ENCODE measurements around the gene GLDN.

Gene GLDN

DNA sequence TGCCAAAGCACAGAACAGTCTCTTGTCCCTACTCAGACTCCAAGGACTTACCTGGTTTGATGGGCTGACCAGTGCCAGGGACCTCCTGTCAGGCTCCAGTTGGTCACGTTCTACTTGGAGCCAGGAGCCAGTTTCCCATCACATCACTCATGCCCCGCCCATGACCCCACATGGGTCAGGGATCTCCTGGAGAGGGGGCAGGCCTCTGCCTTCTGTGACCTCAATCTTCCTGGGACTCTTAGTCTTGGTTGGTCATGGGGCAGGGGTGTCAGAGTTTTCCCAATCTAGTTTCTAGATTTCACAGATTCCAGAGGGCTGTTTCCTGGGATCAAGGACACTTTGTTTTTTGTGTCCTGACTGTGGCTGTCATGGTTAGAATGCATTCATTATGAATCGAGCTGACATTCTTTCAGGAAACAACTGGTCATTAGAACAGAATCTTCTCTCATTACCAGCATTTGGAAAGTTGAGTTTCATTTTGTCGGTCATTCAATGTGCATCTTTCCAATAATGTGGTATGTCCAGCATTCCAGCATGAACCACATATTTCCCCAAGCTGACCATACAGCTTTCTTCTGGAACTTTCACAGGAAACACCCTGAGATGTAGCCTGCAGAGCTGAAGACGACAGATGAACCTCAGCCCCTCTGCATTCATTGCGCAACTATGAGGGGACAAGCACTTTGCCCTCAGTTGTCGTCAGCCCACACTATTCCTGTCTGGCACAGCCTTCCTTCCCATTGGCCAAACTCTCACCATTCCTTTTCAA lies 22.9 kb upstream of the GLDN start:
- Histone ChIP-seq H3K9me3 (ENCODE audit: low read depth, low read length) (no peaks in the 10 kb centered on the region), H3K9ac (ENCODE audit: insufficient read length) (no peak overlapping the region), H3K36me3 (ENCODE audit: insufficient read depth, low read length) (no peaks in the 10 kb centered on the region), H3K27ac (no peak overlapping the region), H3K4me3 (no peak overlapping the region)
- no peak for TF ChIP-seq EZH2 (IDR thresholded peaks at IDR 0.05)
- no peak for TF ChIP-seq FOXP2 (optimal IDR thresholded peaks at IDR 0.05; ENCODE audit: control extremely low read depth, extremely low read length, insufficient read depth)
- TF ChIP-seq POLR2AphosphoS5 (IDR thresholded peaks at IDR 0.05; ENCODE audit: borderline replicate concordance, low read depth, low read length) = no peak
- no peak for DNase-seq (ENCODE audit: low read depth, low spot score)

DNA sequence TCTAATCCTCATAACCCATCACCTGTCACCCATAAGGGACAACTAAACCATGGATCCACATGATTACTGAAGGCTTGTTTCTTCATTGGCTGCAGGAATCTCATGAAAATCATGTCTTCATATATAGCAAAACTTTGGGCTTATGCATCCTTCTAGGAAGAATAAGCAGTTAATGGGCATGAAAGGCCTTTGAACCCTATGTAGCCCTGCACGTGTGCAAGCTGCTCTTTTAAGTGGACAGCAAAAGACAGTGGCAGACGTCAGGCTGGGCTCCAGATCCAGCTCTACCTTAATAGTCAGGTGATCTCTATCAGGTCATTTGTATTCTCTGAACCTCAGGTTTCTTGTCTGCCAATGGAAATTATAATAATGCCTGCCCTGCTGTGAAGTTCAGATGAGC lies 21.9 kb upstream of the GLDN start:
- H3K36me3 ChIP-seq (ENCODE audit: insufficient read depth, low read length) = no peaks in the 10 kb centered on the region
- H3K4me3 ChIP-seq = no peak overlapping the region
- no peak overlapping the region for H3K9ac ChIP-seq (ENCODE audit: insufficient read length)
- DNase-seq (ENCODE audit: low read depth, low spot score) = no peak
- no peak for TF ChIP-seq FOXP2 (optimal IDR thresholded peaks at IDR 0.05; ENCODE audit: control extremely low read depth, extremely low read length, insufficient read depth)
- no peak for TF ChIP-seq EZH2 (IDR thresholded peaks at IDR 0.05)
- no peak for TF ChIP-seq POLR2AphosphoS5 (IDR thresholded peaks at IDR 0.05; ENCODE audit: borderline replicate concordance, low read depth, low read length)
- no peak overlapping the region for H3K27ac ChIP-seq
- H3K9me3 ChIP-seq (ENCODE audit: low read depth, low read length) = no peaks in the 10 kb centered on the region

DNA sequence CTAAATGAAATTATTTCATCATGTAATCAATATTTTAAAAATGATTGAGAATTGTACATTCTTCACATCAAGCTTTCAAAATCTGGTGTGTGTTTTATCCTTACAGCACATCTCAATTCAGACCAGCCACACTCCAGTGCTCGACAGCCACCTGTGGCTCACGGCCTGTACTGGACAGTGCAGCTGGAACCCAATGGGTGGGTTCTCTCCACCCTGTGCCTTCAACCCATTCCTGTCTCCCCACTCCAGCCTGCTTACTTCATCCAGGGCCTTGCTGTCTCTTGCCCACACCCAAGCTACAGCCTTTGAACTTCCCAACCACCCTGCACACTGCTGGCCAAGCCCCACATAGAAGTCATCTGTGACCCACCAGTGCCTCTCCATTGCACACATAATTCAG lies 20.6 kb upstream of the GLDN start:
- Histone ChIP-seq H3K9me3 (ENCODE audit: low read depth, low read length) (no peaks in the 10 kb centered on the region), H3K9ac (ENCODE audit: insufficient read length) (no peak overlapping the region), H3K36me3 (ENCODE audit: insufficient read depth, low read length) (no peaks in the 10 kb centered on the region), H3K27ac (no peak overlapping the region), H3K4me3 (no peak overlapping the region)
- TF ChIP-seq POLR2AphosphoS5 (IDR thresholded peaks at IDR 0.05; ENCODE audit: borderline replicate concordance, low read depth, low read length) = no peak
- no peak for DNase-seq (ENCODE audit: low read depth, low spot score)

DNA sequence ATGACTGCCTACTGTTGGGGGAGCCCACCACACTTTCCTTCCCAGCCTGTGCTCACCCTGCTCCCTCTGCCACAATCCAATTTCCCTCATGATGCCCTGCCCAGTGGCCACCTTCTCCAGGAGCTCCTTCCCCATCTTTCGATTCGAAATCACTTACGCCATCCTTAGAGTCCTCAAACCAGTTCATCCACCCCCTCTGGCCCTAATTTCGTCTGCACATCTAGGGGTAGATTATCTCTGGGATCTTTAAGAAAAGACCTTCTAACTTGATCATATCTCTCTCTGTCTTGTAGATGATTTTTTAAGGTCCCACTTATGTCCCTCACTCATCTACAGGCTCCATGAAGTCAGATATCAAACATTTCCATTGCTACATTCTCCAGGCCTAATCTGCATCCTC lies 20.1 kb upstream of the GLDN start:
- H3K9me3 ChIP-seq (ENCODE audit: low read depth, low read length) = no peaks in the 10 kb centered on the region
- no peak overlapping the region for H3K4me3 ChIP-seq
- H3K9ac ChIP-seq (ENCODE audit: insufficient read length) = no peak overlapping the region
- DNase-seq (ENCODE audit: low read depth, low spot score) = no peak
- H3K36me3 ChIP-seq (ENCODE audit: insufficient read depth, low read length) = no peaks in the 10 kb centered on the region
- TF ChIP-seq FOXP2 (optimal IDR thresholded peaks at IDR 0.05; ENCODE audit: control extremely low read depth, extremely low read length, insufficient read depth) = no peak
- H3K27ac ChIP-seq = no peak overlapping the region

DNA sequence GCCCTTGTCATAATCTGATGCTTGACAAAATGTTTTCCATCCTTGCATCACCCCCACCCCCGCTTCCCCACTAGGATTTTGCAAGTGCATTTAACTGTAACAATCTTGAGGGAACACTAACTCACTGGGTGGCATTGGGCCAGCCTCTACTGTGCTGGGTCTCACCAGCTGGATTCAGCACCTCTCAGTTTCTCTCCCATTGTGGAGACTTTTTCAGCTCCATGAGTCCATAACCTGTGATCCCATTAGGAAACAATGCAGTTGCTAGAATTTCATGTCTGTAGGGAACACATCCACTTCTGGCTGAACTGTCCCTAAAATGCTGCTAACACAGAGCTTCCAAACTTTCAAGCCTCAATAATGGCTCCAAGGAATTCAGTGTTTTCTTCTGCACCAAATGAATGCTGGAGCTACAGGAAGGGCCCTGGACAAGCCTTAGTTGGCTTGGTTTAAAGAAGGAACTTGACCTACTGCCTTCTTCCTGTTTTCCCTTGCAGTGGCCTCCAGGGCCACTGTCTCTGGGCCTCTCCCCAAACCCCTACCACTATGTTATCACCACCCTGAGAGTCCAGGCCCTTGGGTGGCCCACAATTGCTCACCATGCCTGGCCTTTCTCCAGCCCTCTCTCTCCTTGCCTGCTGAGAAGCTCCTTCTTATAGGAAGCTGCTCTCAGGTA lies 18.7 kb upstream of the GLDN start:
- no peak overlapping the region for H3K4me3 ChIP-seq
- DNase-seq (ENCODE audit: low read depth, low spot score) = no peak
- TF ChIP-seq POLR2AphosphoS5 (IDR thresholded peaks at IDR 0.05; ENCODE audit: borderline replicate concordance, low read depth, low read length) (no peak), FOXP2 (optimal IDR thresholded peaks at IDR 0.05; ENCODE audit: control extremely low read depth, extremely low read length, insufficient read depth) (no peak), EZH2 (IDR thresholded peaks at IDR 0.05) (no peak)
- H3K9ac ChIP-seq (ENCODE audit: insufficient read length) = no peak overlapping the region
- no peak overlapping the region for H3K27ac ChIP-seq
- no peaks in the 10 kb centered on the region for H3K9me3 ChIP-seq (ENCODE audit: low read depth, low read length)
- no peaks in the 10 kb centered on the region for H3K36me3 ChIP-seq (ENCODE audit: insufficient read depth, low read length)

DNA sequence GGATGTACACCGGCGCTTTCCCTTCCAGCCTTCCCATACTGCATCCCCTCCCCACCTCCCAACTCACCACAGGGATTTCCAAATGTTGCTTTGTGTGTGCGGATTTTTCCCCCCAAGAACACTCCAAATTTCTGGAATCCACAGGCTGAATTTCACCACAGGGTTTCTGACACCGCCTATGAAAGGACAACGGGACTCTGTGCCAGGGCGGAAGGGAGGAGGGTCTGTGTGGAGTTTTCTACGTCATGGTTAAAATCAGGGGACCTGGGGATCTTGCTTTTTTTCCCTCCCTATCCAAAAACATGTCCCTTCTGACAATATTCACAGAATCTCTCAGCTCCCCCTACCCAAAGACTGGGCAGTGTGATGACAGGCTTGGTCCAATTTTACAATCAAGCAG lies 17.7 kb upstream of the GLDN start:
- no peak overlapping the region for H3K27ac ChIP-seq
- H3K9me3 ChIP-seq (ENCODE audit: low read depth, low read length) = no peaks in the 10 kb centered on the region
- H3K9ac ChIP-seq (ENCODE audit: insufficient read length) = no peak overlapping the region
- no peaks in the 10 kb centered on the region for H3K36me3 ChIP-seq (ENCODE audit: insufficient read depth, low read length)
- DNase-seq (ENCODE audit: low read depth, low spot score) = no peak
- H3K4me3 ChIP-seq = no peak overlapping the region
- TF ChIP-seq FOXP2 (optimal IDR thresholded peaks at IDR 0.05; ENCODE audit: control extremely low read depth, extremely low read length, insufficient read depth) (no peak), POLR2AphosphoS5 (IDR thresholded peaks at IDR 0.05; ENCODE audit: borderline replicate concordance, low read depth, low read length) (no peak), EZH2 (IDR thresholded peaks at IDR 0.05) (no peak)

DNA sequence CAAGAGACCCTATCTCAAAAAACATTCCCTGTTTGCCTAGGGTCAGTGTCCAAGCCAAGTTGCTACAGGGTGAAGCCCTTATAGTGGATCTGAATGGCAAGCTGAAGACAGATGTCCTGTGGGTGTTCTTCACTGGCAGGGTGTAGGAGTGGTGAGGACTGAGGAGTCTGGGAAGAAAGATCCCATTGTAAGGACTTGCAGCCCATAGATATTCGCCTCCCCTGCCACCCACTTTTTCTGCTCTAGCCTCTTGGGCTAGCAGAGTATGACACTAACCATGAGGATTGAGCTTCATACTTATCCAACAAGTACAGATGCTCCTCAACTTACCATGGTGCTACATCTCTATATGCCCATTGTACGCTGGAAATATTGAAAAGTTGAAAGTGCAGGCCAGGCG lies 16.3 kb upstream of the GLDN start:
- no peaks in the 10 kb centered on the region for H3K9me3 ChIP-seq (ENCODE audit: low read depth, low read length)
- no peak overlapping the region for H3K27ac ChIP-seq
- no peaks in the 10 kb centered on the region for H3K36me3 ChIP-seq (ENCODE audit: insufficient read depth, low read length)
- no peak overlapping the region for H3K9ac ChIP-seq (ENCODE audit: insufficient read length)
- H3K4me3 ChIP-seq = no peak overlapping the region
- no peak for DNase-seq (ENCODE audit: low read depth, low spot score)
- TF ChIP-seq FOXP2 (optimal IDR thresholded peaks at IDR 0.05; ENCODE audit: control extremely low read depth, extremely low read length, insufficient read depth) (no peak), POLR2AphosphoS5 (IDR thresholded peaks at IDR 0.05; ENCODE audit: borderline replicate concordance, low read depth, low read length) (no peak), EZH2 (IDR thresholded peaks at IDR 0.05) (no peak)

DNA sequence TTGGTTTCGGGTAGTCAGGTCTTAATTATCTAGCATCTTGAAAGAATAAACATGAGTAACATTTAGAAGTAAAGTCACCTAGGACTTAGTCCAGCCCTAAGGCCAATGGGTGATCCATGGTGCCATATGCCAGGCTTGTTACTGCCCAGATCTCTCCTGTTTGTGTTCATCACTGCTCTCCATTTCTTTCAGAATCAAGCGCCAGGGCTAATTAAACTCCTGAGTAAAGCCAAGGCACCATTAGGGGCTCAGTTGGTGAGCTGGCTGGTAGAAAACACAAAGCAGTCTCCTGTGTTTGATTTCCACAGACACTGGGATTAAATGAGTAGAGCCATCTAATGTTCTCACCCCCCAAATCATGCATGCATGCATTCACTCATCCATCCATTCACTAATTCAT lies 14.4 kb upstream of the GLDN start:
- no peak overlapping the region for H3K4me3 ChIP-seq
- no peak overlapping the region for H3K9ac ChIP-seq (ENCODE audit: insufficient read length)
- no peak overlapping the region for H3K27ac ChIP-seq
- no peak for TF ChIP-seq FOXP2 (optimal IDR thresholded peaks at IDR 0.05; ENCODE audit: control extremely low read depth, extremely low read length, insufficient read depth)
- no peak for TF ChIP-seq POLR2AphosphoS5 (IDR thresholded peaks at IDR 0.05; ENCODE audit: borderline replicate concordance, low read depth, low read length)
- TF ChIP-seq EZH2 (IDR thresholded peaks at IDR 0.05) = no peak
- no peaks in the 10 kb centered on the region for H3K9me3 ChIP-seq (ENCODE audit: low read depth, low read length)
- DNase-seq (ENCODE audit: low read depth, low spot score) = no peak
- no peaks in the 10 kb centered on the region for H3K36me3 ChIP-seq (ENCODE audit: insufficient read depth, low read length)

DNA sequence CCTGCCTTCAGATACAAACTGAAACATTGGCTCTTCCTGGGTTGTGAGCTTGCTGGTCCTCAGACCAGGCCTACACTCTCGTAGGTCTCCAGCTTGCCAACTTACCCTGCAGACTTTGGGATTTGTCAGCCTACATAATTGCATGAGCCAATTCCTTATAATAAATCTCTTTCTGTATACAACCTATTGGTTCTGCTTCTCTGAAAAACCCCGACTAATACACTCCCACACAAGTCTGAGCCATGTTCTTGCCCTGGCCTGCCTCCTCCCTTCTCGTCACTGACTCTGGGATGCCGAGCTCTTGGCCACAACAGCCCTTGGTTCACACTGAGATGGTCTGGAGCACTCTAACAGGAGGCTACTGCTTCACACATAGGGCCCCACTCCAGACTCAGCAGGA lies 12.5 kb upstream of the GLDN start:
- Histone ChIP-seq H3K9ac (ENCODE audit: insufficient read length) (no peak overlapping the region), H3K9me3 (ENCODE audit: low read depth, low read length) (no peaks in the 10 kb centered on the region), H3K27ac (no peak overlapping the region), H3K4me3 (no peak overlapping the region), H3K36me3 (ENCODE audit: insufficient read depth, low read length) (no peaks in the 10 kb centered on the region)
- TF ChIP-seq POLR2AphosphoS5 (IDR thresholded peaks at IDR 0.05; ENCODE audit: borderline replicate concordance, low read depth, low read length) (no peak), EZH2 (IDR thresholded peaks at IDR 0.05) (no peak), FOXP2 (optimal IDR thresholded peaks at IDR 0.05; ENCODE audit: control extremely low read depth, extremely low read length, insufficient read depth) (no peak)
- DNase-seq (ENCODE audit: low read depth, low spot score) = no peak
